GM13977 (cell line): ENCODE measurements around the gene GALNT9.
"Not testable (repeated sequence)": the region's sequence is repeated elsewhere in the genome, so short reads cannot be mapped to it uniquely, and the experiment has no call there.

Source experiments
- DNase-seq: peaks from one replicate; pipeline ENCODE4 v3.0.0; 2012; ENCODE audit warnings: low spot score
- in situ Hi-C: fragments of 300-500 bp; cut with MboI; formaldehyde crosslinking; loops from one replicate; pipeline ENCODE4 v1.12.0; 2022; ENCODE audit warnings: low sequenced_read_pairs, low pct_unique_long_range_greater_than_20kb, mixed read lengths, inconsistent platforms; ENCODE audit not compliant: unreplicated experiment
- TF ChIP-seq, protein P1 (sequence below): IDR thresholded peaks from 2 replicates; pipeline ENCODE4 v1.5.1; 2012; ENCODE audit warnings: mild to moderate bottlenecking, control low read depth; ENCODE audit not compliant: insufficient read depth; ENCODE audit errors: extremely low read depth, missing control alignments

The GALNT9 gene

DNA sequence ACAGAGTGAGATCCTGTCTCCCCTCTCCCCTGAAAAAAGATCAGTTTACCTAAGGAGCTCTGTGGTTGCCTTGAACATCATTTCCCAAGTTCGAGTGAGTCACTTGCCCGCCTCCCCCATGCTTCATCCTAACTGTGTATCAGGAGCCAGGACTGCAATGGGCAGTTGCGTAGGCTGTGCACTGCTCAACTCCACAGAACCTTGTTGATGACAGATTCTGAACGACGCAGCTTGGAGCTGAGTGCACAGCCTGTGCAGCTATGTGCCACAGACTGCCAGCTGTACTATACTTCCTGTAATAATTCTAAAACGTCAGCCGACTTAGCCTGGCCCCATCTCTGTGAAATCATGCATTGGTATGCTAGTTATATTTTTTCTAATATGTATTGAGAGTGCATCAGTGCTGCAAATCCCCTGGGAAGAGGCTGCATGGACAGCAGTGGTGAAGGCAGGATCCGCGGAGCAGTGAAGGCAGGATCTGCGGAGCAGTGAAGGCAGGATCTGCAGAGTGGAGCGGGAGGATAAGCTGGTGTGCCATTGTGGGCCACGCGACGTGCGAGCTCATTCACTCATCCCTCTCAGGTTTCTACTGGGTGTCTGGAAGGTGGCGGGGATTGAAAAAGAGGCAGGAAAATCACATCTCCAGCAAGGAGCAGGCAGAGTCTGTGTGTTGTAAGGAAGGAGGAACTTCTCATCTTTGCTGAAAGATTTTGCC is 80.8 kb downstream of the GALNT9 start:
- TF ChIP-seq, protein P1, sequence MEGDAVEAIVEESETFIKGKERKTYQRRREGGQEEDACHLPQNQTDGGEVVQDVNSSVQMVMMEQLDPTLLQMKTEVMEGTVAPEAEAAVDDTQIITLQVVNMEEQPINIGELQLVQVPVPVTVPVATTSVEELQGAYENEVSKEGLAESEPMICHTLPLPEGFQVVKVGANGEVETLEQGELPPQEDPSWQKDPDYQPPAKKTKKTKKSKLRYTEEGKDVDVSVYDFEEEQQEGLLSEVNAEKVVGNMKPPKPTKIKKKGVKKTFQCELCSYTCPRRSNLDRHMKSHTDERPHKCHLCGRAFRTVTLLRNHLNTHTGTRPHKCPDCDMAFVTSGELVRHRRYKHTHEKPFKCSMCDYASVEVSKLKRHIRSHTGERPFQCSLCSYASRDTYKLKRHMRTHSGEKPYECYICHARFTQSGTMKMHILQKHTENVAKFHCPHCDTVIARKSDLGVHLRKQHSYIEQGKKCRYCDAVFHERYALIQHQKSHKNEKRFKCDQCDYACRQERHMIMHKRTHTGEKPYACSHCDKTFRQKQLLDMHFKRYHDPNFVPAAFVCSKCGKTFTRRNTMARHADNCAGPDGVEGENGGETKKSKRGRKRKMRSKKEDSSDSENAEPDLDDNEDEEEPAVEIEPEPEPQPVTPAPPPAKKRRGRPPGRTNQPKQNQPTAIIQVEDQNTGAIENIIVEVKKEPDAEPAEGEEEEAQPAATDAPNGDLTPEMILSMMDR, result no peak
- no peak for DNase-seq

GRCh38 chr12:132247718-132248452 is 81.5 kb downstream of the GALNT9 start:
- no peak for DNase-seq
- in situ Hi-C loops, result no loop called here
- TF ChIP-seq, protein P1, result no peak

More for the DNA sequence above, 80.8 kb downstream of the GALNT9 start:
- in situ Hi-C loops, result no loop called here

DNA sequence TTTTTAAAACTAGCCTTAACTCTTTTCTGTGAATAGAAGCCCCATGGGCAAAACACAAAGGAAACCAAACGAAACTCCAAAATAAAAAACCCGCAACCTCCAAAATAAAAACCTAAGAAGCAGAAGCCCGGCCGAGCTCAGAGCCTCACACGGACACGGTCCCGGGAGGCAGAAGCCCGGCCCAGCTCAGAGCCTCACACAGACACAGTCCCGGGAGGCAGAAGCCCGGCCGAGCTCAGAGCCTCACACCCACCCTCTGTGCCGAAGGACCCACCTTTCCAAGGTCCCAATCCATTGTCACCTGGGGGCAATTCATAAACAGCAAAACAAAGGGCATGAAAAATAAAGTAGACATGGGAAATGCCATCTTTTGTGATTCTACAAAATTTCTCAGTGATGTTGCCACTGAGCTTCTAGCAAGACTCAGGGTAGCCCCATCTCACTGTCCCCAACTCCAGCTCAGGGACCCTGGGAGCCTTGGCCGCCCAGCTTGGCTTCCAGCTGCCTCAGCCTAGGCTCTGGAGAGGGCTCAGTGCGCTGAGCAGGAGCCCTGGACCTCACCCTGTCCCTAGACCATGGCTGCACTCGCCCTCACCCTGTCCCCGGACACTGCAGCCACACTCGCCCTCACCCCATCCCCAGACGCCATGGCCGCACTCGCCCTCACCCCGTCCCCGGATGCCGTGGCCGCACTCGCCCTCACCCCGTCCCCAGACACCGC is 82.2 kb downstream of the GALNT9 start:
- in situ Hi-C loops, result no loop called here
- DNase-seq, result no peak
- TF ChIP-seq, protein P1, result no peak

DNA sequence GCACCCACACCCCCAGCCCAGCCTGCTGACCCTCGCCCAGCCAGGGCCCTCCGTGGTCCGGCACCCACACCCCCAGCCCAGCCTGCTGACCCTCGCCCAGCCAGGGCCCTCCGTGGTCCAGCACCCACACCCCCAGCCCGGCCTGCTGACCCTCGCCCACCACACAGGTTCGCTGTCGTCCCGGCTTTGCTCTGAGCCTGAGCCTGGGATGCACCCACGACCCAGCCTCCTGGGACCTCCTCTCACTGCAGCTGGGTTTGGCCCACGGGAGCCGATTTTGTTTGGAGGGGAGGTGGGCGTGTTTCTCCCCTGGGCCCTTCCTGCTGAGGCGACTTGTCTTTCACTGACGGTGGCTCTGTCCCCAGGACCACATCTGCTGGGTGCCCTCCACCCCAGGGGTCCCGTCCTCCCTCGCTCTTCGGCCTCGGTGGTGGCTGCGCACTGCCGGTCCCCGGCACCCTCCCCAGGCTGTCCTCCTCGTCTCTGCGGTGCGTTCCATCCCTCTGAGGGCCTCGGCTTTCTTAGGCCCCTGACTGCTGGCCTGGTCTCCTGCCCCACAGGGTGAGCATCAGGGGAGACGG is 83.8 kb downstream of the GALNT9 start:
- TF ChIP-seq, protein P1, result no peak
- in situ Hi-C loops, result no loop called here
- DNase-seq, result no peak

- no peak for DNase-seq
- TF ChIP-seq, protein P1, result no peak
- in situ Hi-C loops, result no loop called here
Observed at GRCh38 chr12:132244724-132245295, 84.6 kb downstream of the GALNT9 start.

- in situ Hi-C loops, result no loop called here
- TF ChIP-seq, protein P1, result no peak
- DNase-seq, result no peak
Observed at GRCh38 chr12:132243596-132244310, 85.6 kb downstream of the GALNT9 start.

DNA sequence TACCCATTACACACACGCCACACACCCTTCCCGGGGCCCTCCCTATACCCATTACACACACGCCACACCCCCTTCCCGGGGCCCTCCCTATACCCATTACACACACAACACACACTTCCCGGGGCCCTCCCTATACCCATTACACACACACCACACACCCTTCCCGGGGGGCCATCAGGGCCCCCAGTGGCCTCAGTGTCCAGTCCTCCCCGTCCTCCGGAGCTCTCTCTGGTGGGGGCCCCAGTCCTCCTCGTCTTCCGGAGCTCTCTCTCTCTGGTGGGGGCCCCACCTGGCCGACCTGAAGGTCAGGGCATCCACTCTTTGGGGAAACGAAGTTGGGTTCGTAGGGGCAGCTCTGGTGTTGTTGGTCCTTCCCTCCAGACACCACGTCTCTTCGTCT is 86.2 kb downstream of the GALNT9 start:
- in situ Hi-C loops, DNase-seq: not testable (repeated sequence)

DNA sequence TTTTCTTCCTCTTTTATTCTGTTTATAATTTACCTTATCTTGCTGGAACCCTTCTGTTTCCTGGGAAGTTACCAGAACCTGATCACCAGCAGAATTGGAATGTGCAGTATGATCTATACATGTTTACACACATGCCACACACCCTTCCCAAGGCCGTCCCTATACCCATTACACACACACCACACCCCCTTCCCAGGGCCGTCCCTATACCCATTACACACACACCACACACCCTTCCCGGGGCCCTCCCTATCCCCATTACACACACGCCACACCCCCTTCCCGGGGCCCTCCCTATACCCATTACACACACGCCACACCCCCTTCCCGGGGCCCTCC is 88.8 kb downstream of the GALNT9 start:
- DNase-seq, in situ Hi-C loops: not testable (repeated sequence)
